GM18505 (cell line): ENCODE results near the gene HLCS.

Experiments used
- ATAC-seq: cut with Tn5 transposase; IDR thresholded peaks from one replicate; pipeline ENCODE4 v1.9.1; 2021; ENCODE audit not compliant: unreplicated experiment
- POLR2A ChIP-seq: IDR thresholded peaks from 4 replicates; pipeline ENCODE4 v1.6.1; 2011; ENCODE audit warnings: borderline replicate concordance; ENCODE audit not compliant: insufficient read depth, insufficient read length; ENCODE audit errors: extremely low read depth

Gene HLCS

DNA sequence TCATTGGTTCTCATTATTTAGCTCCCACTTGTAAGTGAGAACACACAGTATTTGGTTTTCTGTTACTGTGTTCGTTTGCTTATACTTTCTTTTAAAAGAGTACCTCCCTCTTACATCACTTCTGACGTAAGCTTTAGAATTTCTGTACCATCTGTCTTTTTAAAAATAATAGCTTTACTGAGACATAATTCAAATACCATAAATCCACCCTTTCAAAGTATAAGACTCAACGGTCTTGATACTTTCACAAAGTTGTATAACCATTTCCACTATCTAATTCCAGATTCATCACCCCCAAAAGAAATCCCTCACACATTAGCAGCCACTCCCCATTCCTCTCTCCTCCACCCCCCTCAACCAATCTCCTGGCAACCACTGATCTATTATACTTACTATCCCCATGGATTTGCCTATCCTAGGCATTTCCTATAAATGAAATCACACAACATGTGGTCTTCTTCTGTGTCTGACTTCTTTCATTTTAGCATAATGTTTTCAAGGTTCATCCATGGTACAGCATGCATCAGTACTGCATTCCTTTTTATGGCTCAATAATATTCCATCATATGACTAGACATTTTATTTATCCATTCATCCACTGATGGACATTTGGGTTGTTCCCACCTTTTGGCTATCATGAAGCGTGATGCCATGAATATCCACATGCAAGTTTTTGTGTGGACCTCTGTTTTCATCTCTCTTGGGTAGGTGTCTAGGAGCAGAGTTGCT lies 104.7 kb downstream of the HLCS start:
- ATAC-seq: no peak
- no peak for TF ChIP-seq POLR2A

DNA sequence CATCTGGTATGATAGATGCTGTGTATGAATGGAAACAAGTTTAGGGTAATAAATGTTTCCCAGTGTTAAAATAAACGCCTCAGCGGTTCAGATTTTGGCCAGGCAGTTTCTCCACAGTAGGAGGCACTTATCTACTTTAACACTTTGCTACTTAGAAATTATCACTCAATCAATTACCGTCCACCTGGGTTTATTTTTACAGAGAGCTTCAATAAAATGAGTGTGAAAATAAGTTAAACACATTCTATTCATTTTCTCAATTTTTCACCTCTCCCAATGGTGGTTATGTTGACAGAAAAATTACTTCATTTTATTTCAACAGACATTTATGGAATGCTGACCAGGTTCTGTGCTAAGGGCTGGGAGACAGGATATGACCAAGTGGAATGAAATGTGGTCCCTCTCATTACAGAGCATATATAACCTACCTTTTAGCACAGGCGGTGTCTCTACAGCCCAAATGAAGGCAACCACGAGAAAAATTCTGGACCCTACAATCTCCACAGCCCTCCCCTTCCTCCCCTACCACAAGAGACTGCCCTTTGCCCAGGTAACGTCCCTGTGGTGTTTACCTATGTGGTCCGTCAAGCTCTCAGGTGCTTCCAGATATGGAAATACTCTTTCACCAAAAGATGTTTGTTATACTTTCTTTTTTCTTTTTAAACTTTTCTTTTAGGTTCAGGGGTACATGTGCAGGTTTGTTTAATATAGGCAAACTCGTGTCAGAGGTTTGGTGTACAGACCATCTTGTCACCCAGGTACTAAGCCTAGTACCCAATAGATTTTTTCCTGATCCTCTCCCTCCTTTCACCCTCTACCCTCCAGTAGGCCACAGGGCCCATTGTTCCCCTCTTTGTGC lies 105.5 kb downstream of the HLCS start:
- TF ChIP-seq POLR2A: no peak
- no peak for ATAC-seq

DNA sequence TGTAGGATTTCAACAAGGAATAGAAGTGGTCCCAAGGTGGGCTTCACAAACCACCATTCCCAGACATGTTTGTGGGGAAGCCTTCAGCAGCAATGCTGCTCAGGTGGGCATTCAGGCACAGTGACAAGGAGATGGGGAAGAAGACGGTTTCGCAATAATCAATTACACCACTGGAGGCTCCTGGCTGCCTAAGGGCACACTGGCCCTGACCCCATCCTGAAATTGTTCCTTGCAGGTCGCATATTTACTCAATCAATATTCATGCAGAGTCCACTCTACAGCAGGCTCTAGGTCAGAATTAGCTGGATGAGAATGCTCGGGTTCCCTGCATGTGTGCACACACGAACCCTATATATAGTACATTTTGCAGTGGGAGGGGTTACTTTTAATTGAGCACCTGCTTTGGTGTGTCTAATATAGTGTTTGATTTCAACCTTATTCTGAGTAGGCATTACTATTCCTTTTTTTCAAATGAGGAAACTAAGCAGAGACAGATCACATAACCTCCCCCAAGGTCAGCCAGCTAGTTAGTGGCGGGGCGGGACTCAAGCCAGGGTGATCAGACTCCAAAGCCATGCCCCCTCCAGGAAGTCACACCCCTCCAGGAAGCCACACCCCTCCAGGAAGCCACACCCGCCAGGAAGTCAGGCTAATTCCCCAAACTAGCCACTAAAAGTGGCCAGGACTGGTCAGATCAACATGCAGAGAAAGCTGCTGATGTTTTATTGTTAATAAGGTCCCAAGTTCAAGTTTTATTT lies 106.5 kb downstream of the HLCS start:
- ATAC-seq: no peak
- no peak for TF ChIP-seq POLR2A

DNA sequence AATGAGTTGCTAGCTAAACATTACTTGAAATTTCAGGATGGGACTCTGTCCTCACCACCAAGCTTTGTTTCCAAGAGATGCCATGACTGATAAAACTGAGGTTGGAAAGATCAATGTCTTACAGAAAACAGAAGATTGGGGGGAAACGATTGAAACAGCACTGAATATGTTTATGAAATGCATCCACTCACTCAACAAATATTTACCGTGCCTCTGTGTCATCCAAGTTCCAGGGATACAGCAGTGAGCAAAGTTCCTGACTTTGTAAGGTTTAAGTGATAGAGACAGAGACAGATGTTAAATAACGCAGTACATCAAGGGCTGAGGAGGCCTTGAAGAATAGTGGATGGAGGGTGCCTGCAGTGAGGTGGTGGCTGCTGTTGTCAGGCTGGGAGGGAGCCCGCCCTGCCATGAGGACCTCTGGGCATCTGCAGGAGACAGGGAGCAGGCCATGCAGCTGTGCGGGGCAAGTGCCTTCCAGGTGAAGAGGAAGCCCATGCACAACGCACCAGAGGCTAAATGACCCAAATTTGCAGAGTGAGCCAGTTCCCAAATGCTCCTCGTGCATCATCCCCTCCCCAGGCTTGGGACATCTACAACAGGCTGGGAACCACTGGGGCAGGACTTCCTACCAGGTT lies 108.0 kb downstream of the HLCS start:
- no peak for TF ChIP-seq POLR2A
- ATAC-seq: no peak

DNA sequence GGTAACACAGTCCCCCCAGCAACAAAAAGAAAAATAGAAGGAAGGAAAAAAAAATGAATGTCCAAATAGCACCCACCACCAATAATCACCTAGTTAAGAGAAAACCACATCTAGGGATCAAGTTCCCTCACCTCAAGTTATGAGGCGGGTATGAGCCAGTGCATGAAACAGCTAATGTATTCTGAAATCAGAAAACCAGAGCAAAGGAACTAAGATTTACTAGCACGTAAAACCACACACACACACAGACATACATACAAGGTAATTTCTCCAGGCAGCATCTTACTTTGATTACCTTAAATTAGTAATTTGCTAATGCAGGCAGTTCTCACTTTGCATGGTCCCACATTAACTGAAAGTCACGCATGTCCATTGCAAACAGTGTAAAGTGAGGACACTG lies 109.8 kb downstream of the HLCS start:
- no peak for TF ChIP-seq POLR2A
- ATAC-seq: no peak

DNA sequence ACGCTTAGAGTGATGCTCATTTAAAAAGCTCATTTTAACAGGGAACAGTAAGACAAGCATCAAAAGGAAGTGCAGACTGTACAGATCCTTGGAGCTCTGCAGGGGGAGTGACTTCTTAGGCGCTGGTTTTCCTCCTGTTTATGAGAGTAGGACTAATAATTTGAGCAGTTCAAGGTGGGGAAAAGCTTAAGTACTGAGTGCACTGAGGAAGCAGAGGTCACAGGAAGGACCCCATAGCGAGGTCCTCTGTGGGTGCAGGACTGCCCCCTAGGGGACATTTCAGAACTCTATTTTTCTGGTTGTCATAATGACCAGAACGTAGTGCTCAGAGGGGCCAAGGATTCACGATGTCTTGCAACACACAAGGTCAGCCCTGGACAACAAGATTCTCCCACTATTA lies 112.1 kb downstream of the HLCS start:
- ATAC-seq: no peak
- no peak for TF ChIP-seq POLR2A

DNA sequence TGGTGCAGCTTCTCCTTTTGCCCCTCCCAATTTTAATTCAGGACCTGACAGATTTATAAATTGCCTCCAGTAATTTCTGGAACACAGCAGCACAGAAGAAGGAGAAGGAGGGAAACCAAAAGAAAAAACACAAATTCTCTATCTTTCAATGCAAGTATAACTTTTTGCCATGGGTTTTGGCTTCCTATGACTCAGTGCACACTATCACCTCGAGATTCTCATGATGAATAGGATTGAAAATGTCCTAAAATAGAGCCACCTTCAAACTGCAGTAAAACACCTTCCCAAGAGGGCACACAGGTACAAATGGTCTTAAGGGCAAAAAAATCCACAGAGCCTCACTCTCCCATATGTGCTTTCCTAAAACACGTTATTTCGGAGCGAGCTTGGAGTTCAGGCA lies 113.6 kb downstream of the HLCS start:
- no peak for ATAC-seq
- TF ChIP-seq POLR2A: no peak

DNA sequence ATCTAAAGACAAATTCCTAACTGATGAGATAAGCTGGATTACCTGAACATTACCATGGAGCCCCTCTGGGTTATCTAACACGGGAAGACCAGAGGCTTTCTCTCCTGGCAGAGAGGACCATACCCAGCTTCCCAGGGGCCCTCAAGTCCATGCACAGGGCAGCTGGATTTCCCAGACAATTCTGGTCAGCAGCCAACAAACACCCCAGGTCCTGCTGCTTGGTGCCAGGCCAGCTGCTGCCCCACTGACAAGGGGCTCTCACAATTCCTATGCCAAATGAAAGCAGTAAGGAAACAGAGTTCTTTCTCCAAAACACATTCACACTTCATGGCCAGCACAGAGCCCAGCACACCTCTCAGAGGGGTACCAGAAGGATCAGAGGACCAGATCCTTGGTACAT lies 114.2 kb downstream of the HLCS start:
- ATAC-seq: no peak

DNA sequence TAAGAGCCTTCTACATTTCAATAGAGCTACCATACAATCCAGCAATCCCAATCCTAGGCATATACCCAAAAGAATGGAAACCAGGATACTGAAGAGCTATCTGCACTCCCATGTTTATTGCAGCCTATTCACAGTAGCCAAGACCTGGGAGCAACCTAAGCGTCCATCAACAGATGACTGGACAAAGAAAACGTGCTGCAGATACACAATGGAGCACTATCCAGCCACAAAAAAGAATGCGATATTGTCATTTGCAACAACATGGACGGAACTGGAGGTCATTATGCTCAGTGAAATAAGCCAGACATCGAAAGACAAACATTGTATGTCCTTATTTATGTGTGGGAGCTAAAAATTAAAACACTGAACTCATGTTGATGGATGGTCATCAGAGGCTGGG lies 115.3 kb downstream of the HLCS start:
- no peak for ATAC-seq
- no peak for TF ChIP-seq POLR2A

More for the DNA sequence above, 114.2 kb downstream of the HLCS start:
- TF ChIP-seq POLR2A: no peak

DNA sequence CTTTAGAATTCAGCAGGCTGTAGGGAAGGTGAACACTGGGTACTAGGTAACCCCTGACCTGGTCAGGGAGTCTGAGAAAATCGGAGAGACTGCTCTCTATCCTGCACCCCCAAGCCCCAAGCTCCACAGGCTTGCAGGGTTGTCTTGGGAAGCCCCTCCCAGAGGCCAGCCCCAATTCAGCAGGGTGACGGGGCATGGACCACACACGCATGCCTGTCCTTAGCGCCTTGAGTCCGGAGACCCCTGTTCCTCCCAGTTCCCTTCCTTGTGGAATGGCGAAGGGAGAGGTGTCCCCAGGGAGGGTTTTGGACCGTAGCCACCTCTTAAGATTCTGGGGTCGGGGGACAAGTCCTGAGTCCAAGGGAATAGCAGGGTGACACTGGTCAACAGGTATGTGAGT lies 116.1 kb downstream of the HLCS start:
- no peak for ATAC-seq
- TF ChIP-seq POLR2A: no peak

DNA sequence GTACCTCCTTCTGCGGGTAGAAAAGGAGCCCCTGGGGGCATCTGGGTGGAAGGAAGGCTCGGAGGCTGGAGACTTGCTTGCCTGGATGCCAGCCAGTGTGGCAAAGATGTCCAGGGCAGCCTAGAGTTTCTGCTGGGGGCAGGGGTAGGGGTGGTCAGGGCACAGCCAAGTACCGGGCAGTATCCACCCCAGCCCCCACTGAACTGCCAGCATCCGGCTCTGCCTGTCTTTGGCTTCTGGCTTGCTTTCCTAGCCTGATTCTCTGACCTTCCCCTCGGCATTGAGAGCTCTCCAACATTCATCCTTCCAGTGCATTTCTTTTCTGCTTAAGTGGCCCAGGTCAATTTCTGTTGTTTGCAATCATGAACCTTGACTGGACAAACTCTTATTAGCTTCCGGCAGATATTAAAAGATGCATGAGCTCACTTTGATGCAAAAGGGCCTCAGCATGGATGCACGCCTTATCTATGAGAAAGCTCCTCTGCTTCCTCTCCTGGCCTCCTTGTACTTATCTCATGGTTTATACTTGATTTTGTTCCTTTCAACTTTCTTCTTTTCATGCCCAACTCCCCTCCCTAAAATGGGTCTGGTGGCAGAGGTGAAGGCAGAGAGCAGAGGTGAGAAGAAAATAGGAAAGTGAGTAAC lies 116.9 kb downstream of the HLCS start:
- TF ChIP-seq POLR2A: no peak
- no peak for ATAC-seq

DNA sequence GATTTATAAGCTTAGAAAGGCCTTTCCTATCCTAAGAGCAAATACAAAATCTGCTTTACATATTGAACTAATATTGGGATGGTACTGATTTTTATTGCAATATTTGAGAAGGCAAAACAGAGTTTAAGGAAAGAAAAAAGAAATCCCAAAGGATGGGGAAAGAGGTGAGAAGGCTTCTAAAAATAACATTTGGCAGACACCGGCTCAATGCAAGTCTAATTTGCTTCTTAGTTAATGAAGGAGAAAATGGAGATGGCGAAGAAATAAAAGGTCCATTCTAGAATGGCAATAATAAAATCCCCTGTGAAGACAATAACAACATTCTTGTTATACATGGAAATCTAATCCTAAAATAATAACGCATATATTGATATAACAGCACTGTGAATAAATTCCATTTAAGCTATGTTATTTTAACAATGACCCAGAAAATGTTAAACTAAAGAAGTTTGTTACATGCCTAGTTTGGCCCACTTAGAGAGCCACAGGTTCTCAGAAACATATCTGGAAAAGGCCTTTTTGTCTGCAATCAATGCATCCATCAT lies 117.7 kb downstream of the HLCS start:
- no peak for ATAC-seq
- TF ChIP-seq POLR2A: no peak
